HepG2 (cell line): Measurements from ENCODE around the gene SLC1A4. TPM values are rescaled to one million over a fixed set of nuclear protein-coding genes. Genes with fewer than 3 reads are reported as not detected.

Source experiments
- CAMTA2 ChIP-seq: sonication (generic); formaldehyde crosslinking; IDR thresholded peaks from 2 replicates; pipeline ENCODE4 v1.4.0; 2020; ENCODE audit warnings: mild to moderate bottlenecking, missing genetic modification reagents, borderline replicate concordance
- CEBPG ChIP-seq: IDR thresholded peaks from 2 replicates; pipeline ENCODE4 v1.6.1; 2016
- CENPBD1 ChIP-seq: sonication (generic); formaldehyde crosslinking; IDR thresholded peaks from 2 replicates; pipeline ENCODE4 v1.8.0; 2022; ENCODE audit warnings: missing genetic modification reagents, low read depth, mild to moderate bottlenecking, borderline replicate concordance
- FOXP4 ChIP-seq: sonication (generic); formaldehyde crosslinking; IDR thresholded peaks from 2 replicates; pipeline ENCODE4 v1.4.0; 2020; ENCODE audit warnings: missing genetic modification reagents
- HNRNPK ChIP-seq: fragments of 200-400 bp; formaldehyde crosslinking; IDR thresholded peaks from 2 replicates; pipeline ENCODE4 v1.6.1; 2018; ENCODE audit warnings: low read length, low read depth, moderate library complexity, mild to moderate bottlenecking; ENCODE audit not compliant: poor library complexity, severe bottlenecking
- KLF16 ChIP-seq, 2 experiments: sonication (generic) in 1 of 2; formaldehyde crosslinking in 1 of 2; IDR thresholded peaks; 2 replicates each; pipeline versions ENCODE4 v1.6.1 to v1.8.0; 2016 to 2023; ENCODE audit warnings: missing genetic modification reagents in 2 of 2, missing compliant biosample characterization in 1 of 2
- MAF1 ChIP-seq: sonication (generic); formaldehyde crosslinking; IDR thresholded peaks from 2 replicates; pipeline ENCODE4 v1.5.0; 2020; ENCODE audit warnings: missing genetic modification reagents, borderline replicate concordance
- PAX8 ChIP-seq: sonication (generic); formaldehyde crosslinking; IDR thresholded peaks from 2 replicates; pipeline ENCODE4 v1.8.0; 2022; ENCODE audit warnings: mild to moderate bottlenecking, missing genetic modification reagents, borderline replicate concordance
- SALL2 ChIP-seq: sonication (generic); formaldehyde crosslinking; IDR thresholded peaks from 2 replicates; pipeline ENCODE4 v1.8.1; 2023; ENCODE audit warnings: mild to moderate bottlenecking, missing genetic modification reagents, inconsistent platforms
- SKIL ChIP-seq: sonication (generic); formaldehyde crosslinking; IDR thresholded peaks from 2 replicates; pipeline ENCODE4 v1.8.0; 2022; ENCODE audit warnings: missing genetic modification reagents, mild to moderate bottlenecking, moderate library complexity, borderline replicate concordance
- ZBTB39 ChIP-seq: sonication (generic); formaldehyde crosslinking; IDR thresholded peaks from 2 replicates; pipeline ENCODE4 v1.5.0; 2020; ENCODE audit warnings: missing genetic modification reagents
- ZNF253 ChIP-seq: sonication (generic); formaldehyde crosslinking; IDR thresholded peaks from 2 replicates; pipeline ENCODE4 v1.8.0; 2022; ENCODE audit warnings: mild to moderate bottlenecking, missing genetic modification reagents, borderline replicate concordance
- ZNF503 ChIP-seq: sonication (generic); formaldehyde crosslinking; IDR thresholded peaks from 2 replicates; pipeline ENCODE4 v1.4.0; 2020; ENCODE audit warnings: missing genetic modification reagents
- ZNF616 ChIP-seq: sonication (generic); formaldehyde crosslinking; IDR thresholded peaks from 2 replicates; pipeline ENCODE4 v1.5.0; 2020; ENCODE audit warnings: low read depth, mild to moderate bottlenecking, missing genetic modification reagents
- ZNF747 ChIP-seq: sonication (generic); formaldehyde crosslinking; IDR thresholded peaks from 2 replicates; pipeline ENCODE4 v1.8.1; 2023; ENCODE audit warnings: missing genetic modification reagents, mild to moderate bottlenecking, borderline replicate concordance
- polyA plus RNA-seq, 8 experiments: library from polyadenylated mRNA; depleted of rRNA in 3 of 8; stranded (reverse) in 7 of 8; unstranded in 1 of 8; fragments of >200 nt; fragmentation: Illumina TruSeq in 4 of 8; extraction: Trizol in 4 of 8; gene quantifications; 2 replicates each; pipeline versions ENCODE4 v1.2.1 to v1.2.3, GENCODE V29; 2011 to 2016; ENCODE audit warnings: low read depth in 4 of 8, missing spikeins in 1 of 8, mixed read lengths in 1 of 8; ENCODE audit not compliant: insufficient read depth in 1 of 8
- total RNA-seq, 5 experiments: library from RNA; depleted of rRNA; stranded (reverse); fragments of >200 nt; fragmentation: Illumina TruSeq; extraction: Trizol; gene quantifications; 2 replicates each; pipeline ENCODE4 v1.2.3, GENCODE V29; 2016; ENCODE audit warnings: low read depth in 1 of 5
- TF ChIP-seq, protein P1 (sequence below): sonication (generic); formaldehyde crosslinking; IDR thresholded peaks from 2 replicates; pipeline ENCODE4 v1.5.1; 2020; ENCODE audit warnings: missing genetic modification reagents, mild to moderate bottlenecking, borderline replicate concordance

SLC1A4 gene
- total and polyA plus RNA-seq, 2 of the 13 experiments (the other 11 are each of a cell fraction or from before 2014, with no cell fraction given): 21.0 to 39.6 TPM

GRCh38 chr2:64943387-64944150, 45.6 kb upstream of the SLC1A4 start (continued):
- TF ChIP-seq FOXP4 (peak; percentile 91), KLF16 (CRISPR knock-in tag; IDR thresholded peaks at IDR 0.05) (peak in 1 of 2 experiments; percentile 74; a peak in 1 of 4 replicates), ZNF253 (CRISPR knock-in tag) (no peak), ZNF503 (peak; percentile 85; the same call in 1 of the 2 replicates), MAF1 (CRISPR knock-in tag) (no peak), ZBTB39 (CRISPR knock-in tag) (peak; percentile 68; the same call in 1 of the 2 replicates), ZNF747 (CRISPR knock-in tag) (no peak), CENPBD1 (no peak), HNRNPK (no peak), CEBPG (CRISPR knock-in tag) (peak; percentile 78), CAMTA2 (CRISPR knock-in tag) (no peak), SALL2 (CRISPR knock-in tag) (peak; percentile 51; the same call in 1 of the 2 replicates), ZNF616 (no peak), PAX8 (CRISPR knock-in tag) (no peak), SKIL (CRISPR knock-in tag) (peak; percentile 89)
- TF ChIP-seq, protein P1, sequence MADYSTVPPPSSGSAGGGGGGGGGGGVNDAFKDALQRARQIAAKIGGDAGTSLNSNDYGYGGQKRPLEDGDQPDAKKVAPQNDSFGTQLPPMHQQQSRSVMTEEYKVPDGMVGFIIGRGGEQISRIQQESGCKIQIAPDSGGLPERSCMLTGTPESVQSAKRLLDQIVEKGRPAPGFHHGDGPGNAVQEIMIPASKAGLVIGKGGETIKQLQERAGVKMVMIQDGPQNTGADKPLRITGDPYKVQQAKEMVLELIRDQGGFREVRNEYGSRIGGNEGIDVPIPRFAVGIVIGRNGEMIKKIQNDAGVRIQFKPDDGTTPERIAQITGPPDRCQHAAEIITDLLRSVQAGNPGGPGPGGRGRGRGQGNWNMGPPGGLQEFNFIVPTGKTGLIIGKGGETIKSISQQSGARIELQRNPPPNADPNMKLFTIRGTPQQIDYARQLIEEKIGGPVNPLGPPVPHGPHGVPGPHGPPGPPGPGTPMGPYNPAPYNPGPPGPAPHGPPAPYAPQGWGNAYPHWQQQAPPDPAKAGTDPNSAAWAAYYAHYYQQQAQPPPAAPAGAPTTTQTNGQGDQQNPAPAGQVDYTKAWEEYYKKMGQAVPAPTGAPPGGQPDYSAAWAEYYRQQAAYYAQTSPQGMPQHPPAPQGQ (CRISPR knock-in tag): peak; percentile 51; the same call in 1 of the 2 replicates
